Calu3 (cell line): Measurements from ENCODE around the gene G3BP1. TPM values are rescaled to one million over a fixed set of nuclear protein-coding genes. Genes with fewer than 3 reads are reported as not detected.
"Not testable (repeated sequence)": the region's sequence is repeated elsewhere in the genome, so short reads cannot be mapped to it uniquely, and the experiment has no call there.

ENCODE experiments used
- BruUV-seq: library from RNA; stranded (reverse); fragments of 400-500 nt; replicated peaks from 2 replicates; lab custom pipeline; 2021; lab: Mats Ljungman, UMichigan
- CTCF ChIA-PET: fragments of 300-600 bp; sonication (Branson Sonifier 250); formaldehyde crosslinking; loops from one replicate; lab custom pipeline; 2022; ENCODE audit warnings: antibody characterized with exemption; lab: Charles Lee
- DNase-seq: peaks from one replicate; pipeline ENCODE4 v3.0.0; 2022
- H3K27ac Mint-ChIP-seq: one replicate; pipeline ENCODE4 v1.8.0; 2022; ENCODE audit warnings: mixed read lengths; ENCODE audit not compliant: unreplicated experiment
- H3K27me3 Mint-ChIP-seq: one replicate; pipeline ENCODE4 v1.8.0; 2022; ENCODE audit warnings: mixed read lengths; ENCODE audit not compliant: unreplicated experiment
- H3K36me3 Mint-ChIP-seq: one replicate; pipeline ENCODE4 v1.8.0; 2022; ENCODE audit warnings: mild to moderate bottlenecking, moderate library complexity, mixed read lengths; ENCODE audit not compliant: insufficient read depth, unreplicated experiment
- H3K4me1 Mint-ChIP-seq: one replicate; pipeline ENCODE4 v1.8.0; 2022; ENCODE audit warnings: mild to moderate bottlenecking, low read depth, mixed read lengths; ENCODE audit not compliant: unreplicated experiment
- H3K4me3 Mint-ChIP-seq: one replicate; pipeline ENCODE4 v1.8.0; 2022; ENCODE audit warnings: mild to moderate bottlenecking, low read depth, moderate library complexity, mixed read lengths; ENCODE audit not compliant: unreplicated experiment
- H3K9me3 Mint-ChIP-seq: one replicate; pipeline ENCODE4 v1.8.0; 2022; ENCODE audit warnings: low read depth, mixed read lengths; ENCODE audit not compliant: unreplicated experiment
- intact Hi-C: fragments of 100-400 bp; cut with micrococcal nuclease; formaldehyde crosslinking; loops from one replicate; pipeline ENCODE4 v1.10.0; 2022; ENCODE audit not compliant: unreplicated experiment
- total RNA-seq: library from RNA; stranded (reverse); gene quantifications from 2 replicates; pipeline ENCODE4 v1.2.3, GENCODE V29; 2022
- TF ChIP-seq, protein P1 (sequence below): fragments of 200-600 bp; IDR thresholded peaks from one replicate; pipeline ENCODE4 v1.8.0; 2022; ENCODE audit warnings: antibody characterized with exemption; ENCODE audit not compliant: unreplicated experiment

G3BP1 gene
- total RNA-seq, 1 experiment from 2014 or later: 393 TPM

- BruUV-seq: no TSS peak
- intact Hi-C loops: no loop called here
- Mint-ChIP-seq H3K4me1 (no peaks in the 10 kb centered on the region), H3K27ac (no peak overlapping the region), H3K27me3 (no peaks in the 10 kb centered on the region), H3K9me3 (no peaks in the 10 kb centered on the region), H3K4me3 (no peak overlapping the region), H3K36me3 (no peaks in the 10 kb centered on the region)
- CTCF ChIA-PET: no interaction called here
- TF ChIP-seq, protein P1, sequence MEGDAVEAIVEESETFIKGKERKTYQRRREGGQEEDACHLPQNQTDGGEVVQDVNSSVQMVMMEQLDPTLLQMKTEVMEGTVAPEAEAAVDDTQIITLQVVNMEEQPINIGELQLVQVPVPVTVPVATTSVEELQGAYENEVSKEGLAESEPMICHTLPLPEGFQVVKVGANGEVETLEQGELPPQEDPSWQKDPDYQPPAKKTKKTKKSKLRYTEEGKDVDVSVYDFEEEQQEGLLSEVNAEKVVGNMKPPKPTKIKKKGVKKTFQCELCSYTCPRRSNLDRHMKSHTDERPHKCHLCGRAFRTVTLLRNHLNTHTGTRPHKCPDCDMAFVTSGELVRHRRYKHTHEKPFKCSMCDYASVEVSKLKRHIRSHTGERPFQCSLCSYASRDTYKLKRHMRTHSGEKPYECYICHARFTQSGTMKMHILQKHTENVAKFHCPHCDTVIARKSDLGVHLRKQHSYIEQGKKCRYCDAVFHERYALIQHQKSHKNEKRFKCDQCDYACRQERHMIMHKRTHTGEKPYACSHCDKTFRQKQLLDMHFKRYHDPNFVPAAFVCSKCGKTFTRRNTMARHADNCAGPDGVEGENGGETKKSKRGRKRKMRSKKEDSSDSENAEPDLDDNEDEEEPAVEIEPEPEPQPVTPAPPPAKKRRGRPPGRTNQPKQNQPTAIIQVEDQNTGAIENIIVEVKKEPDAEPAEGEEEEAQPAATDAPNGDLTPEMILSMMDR: no peak
- no peak for DNase-seq
Observed at GRCh38 chr5:151846765-151847164, 75.0 kb downstream of the G3BP1 start.

DNA sequence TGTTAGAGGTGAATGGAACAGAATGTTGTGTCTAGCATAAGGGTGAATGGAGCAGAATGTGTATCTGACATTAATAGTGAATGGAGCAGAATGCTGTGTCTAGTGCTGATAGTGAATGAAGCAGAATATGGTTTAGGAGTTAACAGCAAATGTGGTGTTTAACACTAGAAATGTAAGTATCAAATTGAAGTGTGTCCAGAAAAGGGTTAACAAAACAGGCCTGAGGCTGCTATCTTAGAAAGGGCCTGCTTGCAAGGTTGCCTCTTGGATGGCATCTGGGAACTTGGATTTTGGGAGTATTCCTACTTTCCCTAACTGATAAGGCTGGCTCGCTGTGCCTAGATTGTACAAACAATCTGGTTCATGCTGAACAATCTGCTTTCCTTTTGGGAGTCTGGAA lies 76.1 kb downstream of the G3BP1 start:
- CTCF ChIA-PET: no interaction called here
- DNase-seq: no peak
- BruUV-seq: no TSS peak

GRCh38 chr5:151855701-151856100 lies 83.9 kb downstream of the G3BP1 start:
- H3K27me3 Mint-ChIP-seq: peaks cover 23% of the 10 kb centered on the region
- no peaks in the 10 kb centered on the region for H3K36me3 Mint-ChIP-seq
- TF ChIP-seq, protein P1: no peak
- no peak overlapping the region for H3K27ac Mint-ChIP-seq
- no peak for DNase-seq
- no TSS peak for BruUV-seq
- no peaks in the 10 kb centered on the region for H3K4me1 Mint-ChIP-seq
- H3K4me3 Mint-ChIP-seq: no peak overlapping the region
- CTCF ChIA-PET: no interaction called here
- intact Hi-C loops: no loop called here
- H3K9me3 Mint-ChIP-seq: no peaks in the 10 kb centered on the region

More for the DNA sequence above, 76.1 kb downstream of the G3BP1 start:
- no peaks in the 10 kb centered on the region for H3K4me1 Mint-ChIP-seq
- intact Hi-C loops: no loop called here
- TF ChIP-seq, protein P1: no peak
- no peaks in the 10 kb centered on the region for H3K36me3 Mint-ChIP-seq
- H3K27ac Mint-ChIP-seq: no peak overlapping the region
- H3K9me3 Mint-ChIP-seq: no peaks in the 10 kb centered on the region
- H3K27me3 Mint-ChIP-seq: no peaks in the 10 kb centered on the region
- no peak overlapping the region for H3K4me3 Mint-ChIP-seq

DNA sequence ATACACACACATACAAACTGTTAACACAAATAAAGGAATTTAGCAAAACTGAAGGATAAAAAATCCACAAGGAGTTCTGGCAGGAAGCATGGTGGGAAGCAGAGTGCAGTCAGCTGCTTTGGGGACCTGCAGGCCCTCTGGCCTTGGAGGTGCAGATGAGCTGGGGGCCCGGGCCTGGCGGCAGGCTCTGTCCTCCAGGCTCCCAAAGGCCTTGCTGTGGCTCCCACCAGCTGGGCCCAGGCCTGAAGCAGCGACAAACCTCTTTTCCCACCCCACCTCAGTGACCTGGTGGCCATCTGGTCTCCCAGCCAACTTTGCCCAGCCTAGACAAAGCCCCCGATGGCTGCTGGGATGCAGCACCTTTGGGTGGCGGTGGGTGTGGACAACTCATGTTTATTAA lies 85.1 kb downstream of the G3BP1 start:
- CTCF ChIA-PET: no interaction called here
- Mint-ChIP-seq H3K36me3 (no peaks in the 10 kb centered on the region), H3K9me3 (no peaks in the 10 kb centered on the region), H3K4me1 (no peaks in the 10 kb centered on the region), H3K4me3 (no peak overlapping the region), H3K27me3 (peaks cover 23% of the 10 kb centered on the region), H3K27ac (no peak overlapping the region)
- intact Hi-C loops: no loop called here
- no TSS peak for BruUV-seq
- TF ChIP-seq, protein P1: no peak
- no peak for DNase-seq

- CTCF ChIA-PET, H3K36me3 Mint-ChIP-seq, BruUV-seq, DNase-seq, H3K9me3 Mint-ChIP-seq, H3K27ac Mint-ChIP-seq, intact Hi-C loops, H3K4me3 Mint-ChIP-seq, H3K4me1 Mint-ChIP-seq: not testable (repeated sequence)
- peaks cover 30% of the 10 kb centered on the region for H3K27me3 Mint-ChIP-seq
Observed at GRCh38 chr5:151860867-151861266, 89.1 kb downstream of the G3BP1 start.

Other genes with a start within 250 kb of the G3BP1 start
- not detected in 2 replicates for gene FAT2, start 180.6 kb upstream of the G3BP1 start, total RNA-seq
- gene SPARC, start 85.0 kb upstream of the G3BP1 start, total RNA-seq: not detected in 2 replicates
- 204 and 239 TPM in 2 replicates for gene ATOX1, start 13.3 kb upstream of the G3BP1 start, total RNA-seq
- gene GLRA1, start 152.9 kb downstream of the G3BP1 start, total RNA-seq: not detected in 2 replicates